A549 (cell line): Measurements from ENCODE around the gene MAP2K6. TPM values are rescaled to one million over a fixed set of nuclear protein-coding genes. Genes with fewer than 3 reads are reported as not detected.

ENCODE experiments used
- ATAC-seq, 2 experiments: fragments of 200-7000 bp in 1 of 2; fragments of >200 bp in 1 of 2; cut with Nextera tagmentation in 1 of 2; cut with Tn5 transposase in 1 of 2; 3 replicates each; pipeline versions ENCODE4 v1.8.0 to v1.9.1; 2018 to 2020; ENCODE audit warnings: mild to moderate bottlenecking in 1 of 2, moderate library complexity in 1 of 2
- CTCF ChIA-PET: fragments of 300-600 bp; sonication (Branson Sonifier 250); formaldehyde crosslinking; extraction: SDS; loops from one replicate; lab custom pipeline; 2021; ENCODE audit warnings: antibody characterized with exemption, inconsistent platforms; lab: Yijun Ruan, JAX
- POLR2A ChIA-PET: fragments of 350-600 bp; formaldehyde crosslinking; extraction: SDS; loops from one replicate; lab custom pipeline; 2021; ENCODE audit warnings: antibody characterized with exemption, inconsistent platforms; lab: Yijun Ruan, JAX
- DNase-seq, 2 experiments: peaks; one replicate each; pipeline versions ENCODE4 v3.0.0 to v3.0.0-alpha.2; 2011 to 2016; ENCODE audit warnings: low read depth in 1 of 2, low spot score in 1 of 2
- FAIRE-seq: peaks from 2 replicates; lab custom pipeline; 2011; peaks lifted over from hg19 to GRCh38; lab: Jason Lieb, UNC
- H3K27ac ChIP-seq, 2 experiments: fragments of >200 bp; sonication (Bioruptor Twin); formaldehyde crosslinking; 3 replicates each; pipeline ENCODE4 v1.5.1; 2016 to 2017
- H3K4me1 ChIP-seq: fragments of >200 bp; sonication (Bioruptor Twin); formaldehyde crosslinking; 3 replicates; pipeline ENCODE4 v1.6.1; 2016
- H3K4me2 ChIP-seq: fragments of >200 bp; sonication (Bioruptor Twin); formaldehyde crosslinking; 3 replicates; pipeline ENCODE4 v1.6.1; 2016
- H3K4me3 ChIP-seq: fragments of >200 bp; sonication (Bioruptor Twin); formaldehyde crosslinking; 3 replicates; pipeline ENCODE4 v1.5.1; 2016
- H3K9me3 ChIP-seq: fragments of >200 bp; sonication (Bioruptor Twin); formaldehyde crosslinking; 3 replicates; pipeline ENCODE4 v1.6.1; 2016
- CHD2 ChIP-seq: fragments of 150-350 bp; IDR thresholded peaks from 2 replicates; pipeline ENCODE4 v1.6.1; 2014; ENCODE audit warnings: low read length; ENCODE audit not compliant: partially characterized antibody
- EHF ChIP-seq: fragments of 250-450 bp; sonication (Bioruptor Pico); IDR thresholded peaks from 2 replicates; pipeline ENCODE4 v1.5.0; 2020; ENCODE audit warnings: mild to moderate bottlenecking
- FOSL2 ChIP-seq, 2 experiments: fragments of 450-650 bp in 1 of 2; fragments of >200 bp in 1 of 2; sonication (Bioruptor Twin) in 1 of 2; formaldehyde crosslinking; IDR thresholded peaks; 2 replicates each; pipeline versions ENCODE4 v1.5.0 to v1.6.1; 2016 to 2020; ENCODE audit warnings: mild to moderate bottlenecking in 1 of 2, moderate library complexity in 1 of 2
- HDAC2 ChIP-seq: fragments of 200-600 bp; sonication (generic); IDR thresholded peaks from 2 replicates; pipeline ENCODE4 v1.6.1; 2016
- HEYL ChIP-seq: fragments of 250-450 bp; sonication (Bioruptor Pico); IDR thresholded peaks from 2 replicates; pipeline ENCODE4 v1.8.0; 2021; ENCODE audit warnings: mild to moderate bottlenecking, moderate library complexity
- KDM1A ChIP-seq: fragments of 200-600 bp; sonication (generic); IDR thresholded peaks from 2 replicates; pipeline ENCODE4 v1.6.1; 2016; ENCODE audit warnings: low read depth, mild to moderate bottlenecking
- MAFK ChIP-seq: fragments of 450-650 bp; IDR thresholded peaks from 2 replicates; pipeline ENCODE4 v1.6.1; 2014; ENCODE audit not compliant: partially characterized antibody
- MYC ChIP-seq: IDR thresholded peaks from 2 replicates; pipeline ENCODE4 v1.6.1; 2012; ENCODE audit warnings: mild to moderate bottlenecking, inconsistent platforms, low read length, improper control_type of control experiment, borderline replicate concordance
- NFE2L2 ChIP-seq: fragments of 150-350 bp; conservative IDR thresholded peaks from 2 replicates; pipeline ENCODE4 v1.6.1; 2014; ENCODE audit warnings: low read length
- RARB ChIP-seq: fragments of 250-450 bp; sonication (Bioruptor Pico); IDR thresholded peaks from 2 replicates; pipeline ENCODE4 v1.8.0; 2021; ENCODE audit warnings: mild to moderate bottlenecking, moderate library complexity
- SMC3 ChIP-seq: fragments of >200 bp; sonication (Bioruptor Twin); formaldehyde crosslinking; IDR thresholded peaks from 3 replicates; pipeline ENCODE4 v1.6.1; 2018; ENCODE audit warnings: inconsistent platforms
- SREBF2 ChIP-seq: fragments of 450-650 bp; IDR thresholded peaks from 2 replicates; pipeline ENCODE4 v1.6.1; 2014; ENCODE audit warnings: mild to moderate bottlenecking, moderate library complexity
- ZC3H11A ChIP-seq: fragments of 450-650 bp; IDR thresholded peaks from 2 replicates; pipeline ENCODE4 v1.6.1; 2014; ENCODE audit warnings: antibody characterized with exemption, mild to moderate bottlenecking
- ZSCAN20 ChIP-seq: fragments of 250-450 bp; sonication (Bioruptor Pico); IDR thresholded peaks from 2 replicates; pipeline ENCODE4 v1.8.0; 2022; ENCODE audit warnings: mild to moderate bottlenecking, moderate library complexity
- WGBS: methylation state at CpG from one replicate; pipeline ENCODE4 v1.1.6; 2017; ENCODE audit errors: missing lambda C conversion rate; 5-methylcytosine and 5-hydroxymethylcytosine counted together
- polyA plus RNA-seq, 4 experiments: library from polyadenylated mRNA; depleted of rRNA in 3 of 4; stranded (reverse); fragments of >200 nt; fragmentation: RNase III in 1 of 4; extraction: RNeasy Plus Mini Kit Qiagen cat#74134 plus additional on column Dnase treatment in 1 of 4; gene quantifications; 2 replicates in 3 of 4; 3 replicates in 1 of 4; pipeline ENCODE4 v1.2.3, GENCODE V29; 2011 to 2017
- TF ChIP-seq, protein P1 (sequence below): fragments of >200 bp; sonication (Bioruptor Twin); formaldehyde crosslinking; IDR thresholded peaks from 2 replicates; pipeline ENCODE4 v1.6.1; 2016
- TF ChIP-seq, protein P2 (sequence below): IDR thresholded peaks from 2 replicates; pipeline ENCODE4 v1.6.1; 2012
- TF ChIP-seq, protein P3 (sequence below): fragments of 150-350 bp; IDR thresholded peaks from 2 replicates; pipeline ENCODE4 v1.6.1; 2014; ENCODE audit warnings: low read depth, mild to moderate bottlenecking, low read length

The MAP2K6 gene
- polyA plus RNA-seq, 2 of the 4 experiments (the other 2 are of a cell fraction), result 20.2 to 20.7 TPM

DNA sequence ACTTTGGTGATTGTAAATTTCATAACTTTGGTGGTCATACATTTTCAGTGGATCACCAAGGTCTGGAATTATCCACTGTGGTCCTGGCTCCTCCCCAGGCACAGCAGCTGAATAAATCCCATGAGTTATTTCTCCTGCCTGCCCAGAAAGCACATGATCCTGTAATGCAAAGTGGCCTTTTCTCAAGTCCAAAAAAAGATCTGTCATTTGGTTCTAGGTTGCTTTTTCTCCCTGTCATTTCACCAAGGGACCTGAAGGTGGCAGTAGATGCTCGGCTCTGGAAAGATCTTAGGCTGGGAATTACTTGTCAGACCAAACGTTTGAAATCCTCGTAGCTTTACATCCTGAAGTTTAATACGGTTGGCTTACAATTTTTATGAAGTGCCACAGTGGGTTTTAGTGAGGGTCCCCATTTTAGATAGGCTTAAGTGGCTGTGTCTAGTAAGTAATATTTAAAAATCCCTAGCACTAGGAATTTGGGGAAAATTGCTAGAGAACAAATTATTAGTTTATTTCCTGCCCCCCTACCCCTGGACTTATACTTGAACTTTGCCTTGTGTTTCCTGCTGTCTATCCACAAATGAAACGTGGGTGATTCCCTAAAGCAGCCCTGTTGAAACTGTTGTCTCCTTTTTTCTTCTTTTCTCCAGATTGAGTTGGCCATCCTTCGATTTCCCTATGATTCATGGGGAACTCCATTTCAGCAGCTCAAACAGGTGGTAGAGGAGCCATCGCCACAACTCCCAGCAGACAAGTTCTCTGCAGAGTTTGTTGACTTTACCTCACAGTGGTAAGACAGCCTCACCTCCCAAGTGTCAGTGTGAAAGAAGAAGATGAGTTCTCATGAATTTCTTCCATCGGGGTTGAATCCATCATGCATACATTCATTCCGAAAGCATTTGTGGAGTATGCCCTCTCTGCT lies 111.7 kb downstream of the MAP2K6 start (continued):
- TF ChIP-seq CHD2 (no peak), ZSCAN20 (no peak), SMC3 (peak; percentile 87), FOSL2 (IDR thresholded peaks at IDR 0.05) (no peak), FOSL2 (CRISPR knock-in tag; IDR thresholded peaks at IDR 0.05) (no peak), MYC (no peak), SREBF2 (no peak), EHF (CRISPR knock-in tag) (no peak)
- TF ChIP-seq, protein P1, sequence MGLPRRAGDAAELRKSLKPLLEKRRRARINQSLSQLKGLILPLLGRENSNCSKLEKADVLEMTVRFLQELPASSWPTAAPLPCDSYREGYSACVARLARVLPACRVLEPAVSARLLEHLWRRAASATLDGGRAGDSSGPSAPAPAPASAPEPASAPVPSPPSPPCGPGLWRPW, result no peak
- TF ChIP-seq, protein P2, sequence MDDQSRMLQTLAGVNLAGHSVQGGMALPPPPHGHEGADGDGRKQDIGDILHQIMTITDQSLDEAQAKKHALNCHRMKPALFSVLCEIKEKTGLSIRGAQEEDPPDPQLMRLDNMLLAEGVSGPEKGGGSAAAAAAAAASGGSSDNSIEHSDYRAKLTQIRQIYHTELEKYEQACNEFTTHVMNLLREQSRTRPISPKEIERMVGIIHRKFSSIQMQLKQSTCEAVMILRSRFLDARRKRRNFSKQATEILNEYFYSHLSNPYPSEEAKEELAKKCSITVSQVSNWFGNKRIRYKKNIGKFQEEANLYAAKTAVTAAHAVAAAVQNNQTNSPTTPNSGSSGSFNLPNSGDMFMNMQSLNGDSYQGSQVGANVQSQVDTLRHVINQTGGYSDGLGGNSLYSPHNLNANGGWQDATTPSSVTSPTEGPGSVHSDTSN, result no peak
- TF ChIP-seq, all 56 proteins: peak for 3

DNA sequence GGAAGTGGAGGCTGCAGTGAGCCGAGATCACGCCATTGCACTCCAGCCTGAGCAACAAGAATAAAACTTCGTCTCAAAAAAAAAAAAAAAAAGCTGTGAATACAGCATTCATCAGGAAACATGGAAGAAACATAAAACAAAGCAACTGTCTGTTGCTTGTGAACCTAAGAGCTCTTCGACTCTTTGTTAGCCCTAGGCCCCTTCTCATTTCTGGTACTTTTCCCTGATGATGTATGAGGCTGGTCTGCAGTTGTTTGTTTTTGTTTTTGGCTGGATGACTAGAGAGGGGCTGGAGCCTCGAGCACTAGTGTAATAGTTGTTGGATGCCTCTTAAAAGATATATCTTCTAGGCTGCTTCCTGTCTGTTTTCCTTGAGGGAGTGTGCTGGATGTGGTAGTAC lies 113.5 kb downstream of the MAP2K6 start:
- DNase-seq (no peak), FAIRE-seq (no peak), ATAC-seq (no peak)
- ChIA-PET CTCF (interaction anchor here (1.0 to 7.4 kb wide), 7 partner anchors 10 to 1101 kb away, joined by 3 to 118 read pairs (median 35); no protein-coding TSS in a partner anchor), POLR2A (no interaction called here)
- Histone ChIP-seq H3K9me3 (no peaks in the 10 kb centered on the region), H3K27ac (no peak overlapping the region), H3K4me2 (no peak overlapping the region), H3K4me1 (no peaks in the 10 kb centered on the region), H3K4me3 (no peak overlapping the region)
- 63% methylated on average over 5 of the region's 5 CpGs for WGBS
- TF ChIP-seq RARB (CRISPR knock-in tag) (no peak), EHF (CRISPR knock-in tag) (no peak), NFE2L2 (no peak), HEYL (CRISPR knock-in tag) (no peak), KDM1A (no peak), HDAC2 (no peak), ZC3H11A (no peak)
- TF ChIP-seq, protein P3, sequence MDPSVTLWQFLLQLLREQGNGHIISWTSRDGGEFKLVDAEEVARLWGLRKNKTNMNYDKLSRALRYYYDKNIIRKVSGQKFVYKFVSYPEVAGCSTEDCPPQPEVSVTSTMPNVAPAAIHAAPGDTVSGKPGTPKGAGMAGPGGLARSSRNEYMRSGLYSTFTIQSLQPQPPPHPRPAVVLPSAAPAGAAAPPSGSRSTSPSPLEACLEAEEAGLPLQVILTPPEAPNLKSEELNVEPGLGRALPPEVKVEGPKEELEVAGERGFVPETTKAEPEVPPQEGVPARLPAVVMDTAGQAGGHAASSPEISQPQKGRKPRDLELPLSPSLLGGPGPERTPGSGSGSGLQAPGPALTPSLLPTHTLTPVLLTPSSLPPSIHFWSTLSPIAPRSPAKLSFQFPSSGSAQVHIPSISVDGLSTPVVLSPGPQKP, result no peak

DNA sequence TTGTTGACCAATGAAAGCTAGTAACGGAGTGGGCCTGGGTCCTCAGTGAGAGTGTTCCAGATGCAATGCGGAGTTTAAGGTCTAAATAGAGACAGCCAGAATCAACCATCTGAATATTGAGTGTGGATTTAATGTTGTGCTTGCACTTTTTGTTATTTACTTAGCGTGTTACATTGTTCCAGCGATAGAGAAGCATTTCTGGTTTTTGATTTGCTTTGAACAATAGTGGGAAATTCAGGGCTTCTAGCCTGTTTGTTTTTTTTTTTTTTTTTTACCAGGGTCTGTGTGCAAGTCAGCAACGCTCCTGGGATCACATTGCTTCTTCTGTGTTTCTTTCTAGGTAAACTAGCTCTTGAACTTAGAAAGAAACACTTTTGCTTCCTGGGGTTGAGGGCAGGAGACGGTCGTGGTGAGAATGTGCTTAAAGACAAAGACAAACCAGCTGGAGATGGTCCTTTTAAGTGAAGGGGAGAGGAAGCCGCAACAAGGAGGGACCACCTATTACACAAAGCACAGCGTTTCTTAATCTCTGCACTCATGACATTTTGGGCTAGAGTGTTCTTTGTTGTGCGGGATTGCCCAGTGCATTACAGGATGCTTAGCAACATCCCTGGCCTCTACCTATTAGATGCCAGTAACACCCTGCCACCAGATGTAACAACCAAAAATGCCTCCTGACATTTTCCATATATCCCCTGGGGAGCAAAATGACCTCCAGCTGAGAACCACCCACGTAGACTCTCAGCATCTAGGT lies 119.2 kb downstream of the MAP2K6 start:
- Histone ChIP-seq H3K4me1 (no peaks in the 10 kb centered on the region), H3K4me2 (no peak overlapping the region), H3K9me3 (no peaks in the 10 kb centered on the region), H3K27ac (no peak overlapping the region), H3K4me3 (no peak overlapping the region)
- ATAC-seq (no peak), DNase-seq (no peak), FAIRE-seq (no peak)
- ChIA-PET CTCF (interaction anchor here (1.1 to 12.4 kb wide), 4 partner anchors 8 to 198 kb away, joined by 3 to 118 read pairs (median 4); no protein-coding TSS in a partner anchor), POLR2A (no interaction called here)
- WGBS, result 87% methylated on average over 11 of the region's 11 CpGs
- TF ChIP-seq MAFK, result peak; percentile 36
- no peak for TF ChIP-seq SMC3
